Measurements from ENCODE around the gene CENPN. TPM values are rescaled to one million over a fixed set of nuclear protein-coding genes. Genes with fewer than 3 reads are reported as not detected.

CENPN gene
- total and polyA plus RNA-seq, 10 of the 15 experiments (the other 5 are each of a cell fraction or from before 2014, with no cell fraction given) = 39.8 to 143 (median 66.8) TPM

DNA sequence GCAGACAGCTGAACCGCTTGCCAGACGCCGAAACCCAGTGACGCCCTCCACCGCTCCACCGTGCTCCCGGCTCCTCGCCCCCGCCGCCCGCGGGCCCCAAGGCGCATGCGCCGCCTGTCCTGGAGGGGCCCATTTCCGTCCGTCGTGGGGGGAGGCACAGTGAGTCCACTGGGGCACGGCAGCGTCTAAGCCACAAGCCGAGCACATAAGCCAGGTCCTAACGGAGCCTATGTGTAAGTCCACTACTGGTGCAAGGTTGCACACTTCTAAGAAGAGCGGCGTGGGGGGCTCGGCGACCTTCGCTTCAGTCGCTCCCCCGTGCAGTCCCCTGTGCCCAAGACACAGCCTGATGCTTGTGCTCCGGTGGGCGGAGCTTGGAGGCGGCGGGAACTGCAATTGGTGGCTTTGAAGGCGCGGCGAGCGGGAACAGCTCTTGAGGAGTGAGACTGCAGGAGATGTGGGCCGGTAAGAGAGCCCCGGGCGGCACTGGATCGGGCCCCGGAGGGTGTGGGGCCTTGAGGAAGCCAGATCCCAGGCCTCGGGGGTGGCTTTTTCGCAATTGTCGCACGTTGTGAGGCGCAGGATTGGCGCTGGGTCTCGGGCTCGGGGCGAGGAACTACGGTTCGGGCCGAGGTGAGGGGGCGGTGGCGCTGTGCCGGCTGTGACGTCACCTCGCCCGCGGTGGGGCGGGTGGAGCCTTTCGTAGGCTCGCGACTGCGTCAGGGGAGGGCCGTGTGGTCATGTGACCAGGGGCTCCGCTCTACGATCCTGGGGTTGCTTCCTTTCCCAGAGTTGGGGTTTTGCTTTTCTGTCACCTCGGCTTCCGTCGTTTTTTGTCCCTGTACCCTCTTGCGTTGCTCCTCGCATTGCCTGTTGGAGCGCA lies at the start of gene CENPN, which contains the start of gene CMC2 (continued):
- TF ChIP-seq SKIL (IDR thresholded peaks at IDR 0.05; ENCODE audit: low read depth, poor library complexity, severe bottlenecking) (peak; percentile 98), E4F1 (IDR thresholded peaks at IDR 0.05; ENCODE audit: borderline replicate concordance, partially characterized antibody) (peak; percentile 96), RCOR1 (conservative IDR thresholded peaks at IDR 0.05; ENCODE audit: low read depth, low read length) (no peak), DPF2 (IDR thresholded peaks at IDR 0.05) (peak; percentile 60; the same call in 1 of the 2 replicates), E2F8 (IDR thresholded peaks at IDR 0.05; ENCODE audit: low read depth, partially characterized antibody) (peak; percentile 76), ZNF217 (IDR thresholded peaks at IDR 0.05) (no peak), RELB (IDR thresholded peaks at IDR 0.05; ENCODE audit: low read depth) (peak; percentile 99), RFX5 (IDR thresholded peaks at IDR 0.05; ENCODE audit: low read depth, low read length) (no peak)
- TF ChIP-seq, protein P1, sequence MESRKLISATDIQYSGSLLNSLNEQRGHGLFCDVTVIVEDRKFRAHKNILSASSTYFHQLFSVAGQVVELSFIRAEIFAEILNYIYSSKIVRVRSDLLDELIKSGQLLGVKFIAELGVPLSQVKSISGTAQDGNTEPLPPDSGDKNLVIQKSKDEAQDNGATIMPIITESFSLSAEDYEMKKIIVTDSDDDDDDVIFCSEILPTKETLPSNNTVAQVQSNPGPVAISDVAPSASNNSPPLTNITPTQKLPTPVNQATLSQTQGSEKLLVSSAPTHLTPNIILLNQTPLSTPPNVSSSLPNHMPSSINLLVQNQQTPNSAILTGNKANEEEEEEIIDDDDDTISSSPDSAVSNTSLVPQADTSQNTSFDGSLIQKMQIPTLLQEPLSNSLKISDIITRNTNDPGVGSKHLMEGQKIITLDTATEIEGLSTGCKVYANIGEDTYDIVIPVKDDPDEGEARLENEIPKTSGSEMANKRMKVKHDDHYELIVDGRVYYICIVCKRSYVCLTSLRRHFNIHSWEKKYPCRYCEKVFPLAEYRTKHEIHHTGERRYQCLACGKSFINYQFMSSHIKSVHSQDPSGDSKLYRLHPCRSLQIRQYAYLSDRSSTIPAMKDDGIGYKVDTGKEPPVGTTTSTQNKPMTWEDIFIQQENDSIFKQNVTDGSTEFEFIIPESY (IDR thresholded peaks at IDR 0.05) = no peak
- TF ChIP-seq, protein P2, sequence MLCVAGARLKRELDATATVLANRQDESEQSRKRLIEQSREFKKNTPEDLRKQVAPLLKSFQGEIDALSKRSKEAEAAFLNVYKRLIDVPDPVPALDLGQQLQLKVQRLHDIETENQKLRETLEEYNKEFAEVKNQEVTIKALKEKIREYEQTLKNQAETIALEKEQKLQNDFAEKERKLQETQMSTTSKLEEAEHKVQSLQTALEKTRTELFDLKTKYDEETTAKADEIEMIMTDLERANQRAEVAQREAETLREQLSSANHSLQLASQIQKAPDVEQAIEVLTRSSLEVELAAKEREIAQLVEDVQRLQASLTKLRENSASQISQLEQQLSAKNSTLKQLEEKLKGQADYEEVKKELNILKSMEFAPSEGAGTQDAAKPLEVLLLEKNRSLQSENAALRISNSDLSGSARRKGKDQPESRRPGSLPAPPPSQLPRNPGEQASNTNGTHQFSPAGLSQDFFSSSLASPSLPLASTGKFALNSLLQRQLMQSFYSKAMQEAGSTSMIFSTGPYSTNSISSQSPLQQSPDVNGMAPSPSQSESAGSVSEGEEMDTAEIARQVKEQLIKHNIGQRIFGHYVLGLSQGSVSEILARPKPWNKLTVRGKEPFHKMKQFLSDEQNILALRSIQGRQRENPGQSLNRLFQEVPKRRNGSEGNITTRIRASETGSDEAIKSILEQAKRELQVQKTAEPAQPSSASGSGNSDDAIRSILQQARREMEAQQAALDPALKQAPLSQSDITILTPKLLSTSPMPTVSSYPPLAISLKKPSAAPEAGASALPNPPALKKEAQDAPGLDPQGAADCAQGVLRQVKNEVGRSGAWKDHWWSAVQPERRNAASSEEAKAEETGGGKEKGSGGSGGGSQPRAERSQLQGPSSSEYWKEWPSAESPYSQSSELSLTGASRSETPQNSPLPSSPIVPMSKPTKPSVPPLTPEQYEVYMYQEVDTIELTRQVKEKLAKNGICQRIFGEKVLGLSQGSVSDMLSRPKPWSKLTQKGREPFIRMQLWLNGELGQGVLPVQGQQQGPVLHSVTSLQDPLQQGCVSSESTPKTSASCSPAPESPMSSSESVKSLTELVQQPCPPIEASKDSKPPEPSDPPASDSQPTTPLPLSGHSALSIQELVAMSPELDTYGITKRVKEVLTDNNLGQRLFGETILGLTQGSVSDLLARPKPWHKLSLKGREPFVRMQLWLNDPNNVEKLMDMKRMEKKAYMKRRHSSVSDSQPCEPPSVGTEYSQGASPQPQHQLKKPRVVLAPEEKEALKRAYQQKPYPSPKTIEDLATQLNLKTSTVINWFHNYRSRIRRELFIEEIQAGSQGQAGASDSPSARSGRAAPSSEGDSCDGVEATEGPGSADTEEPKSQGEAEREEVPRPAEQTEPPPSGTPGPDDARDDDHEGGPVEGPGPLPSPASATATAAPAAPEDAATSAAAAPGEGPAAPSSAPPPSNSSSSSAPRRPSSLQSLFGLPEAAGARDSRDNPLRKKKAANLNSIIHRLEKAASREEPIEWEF (IDR thresholded peaks at IDR 0.05; ENCODE audit: insufficient replicate concordance, low read depth, low read length) = no peak

Measured in GM12878 (cell line).